H9 (cell line): Measurements from ENCODE around the gene ENGASE. TPM values are rescaled to one million over a fixed set of nuclear protein-coding genes. Genes with fewer than 3 reads are reported as not detected.

ENCODE experiments used
- DNase-seq: peaks from one replicate; pipeline ENCODE4 v3.0.0-alpha.2; 2017
- H2AFZ ChIP-seq: one replicate; pipeline ENCODE4 v1.6.1; 2013; ENCODE audit warnings: mild to moderate bottlenecking, low read length, control low read depth, moderate library complexity
- H2AK5ac ChIP-seq: 2 replicates; pipeline ENCODE4 v1.6.1; 2013; ENCODE audit warnings: low read length, control low read depth, mixed read lengths; ENCODE audit not compliant: insufficient read length
- H2BK120ac ChIP-seq: one replicate; pipeline ENCODE4 v1.6.1; 2013; ENCODE audit warnings: low read depth, mild to moderate bottlenecking, low read length, control low read depth, inconsistent platforms; ENCODE audit not compliant: poor library complexity, severe bottlenecking
- H2BK12ac ChIP-seq: 2 replicates; pipeline ENCODE4 v1.6.1; 2013; ENCODE audit warnings: low read length, control low read depth, mixed read lengths, low read depth; ENCODE audit not compliant: insufficient read length
- H2BK15ac ChIP-seq: 2 replicates; pipeline ENCODE4 v1.6.1; 2013; ENCODE audit warnings: low read depth, low read length, control low read depth
- H2BK20ac ChIP-seq: one replicate; pipeline ENCODE4 v1.6.1; 2013; ENCODE audit warnings: low read depth, mild to moderate bottlenecking, low read length, control low read depth, inconsistent platforms; ENCODE audit not compliant: poor library complexity, severe bottlenecking
- H2BK5ac ChIP-seq: 2 replicates; pipeline ENCODE4 v1.6.1; 2013; ENCODE audit warnings: low read length, control low read depth, mixed read lengths; ENCODE audit not compliant: insufficient read length
- H3K14ac ChIP-seq: 2 replicates; pipeline ENCODE4 v1.6.1; 2013; ENCODE audit warnings: low read length, control low read depth; ENCODE audit not compliant: insufficient read depth
- H3K18ac ChIP-seq: 2 replicates; pipeline ENCODE4 v1.6.1; 2013; ENCODE audit warnings: low read depth, mild to moderate bottlenecking, mixed read lengths, low read length, control low read depth; ENCODE audit not compliant: insufficient read length
- H3K23ac ChIP-seq: 2 replicates; pipeline ENCODE4 v1.6.1; 2013; ENCODE audit warnings: low read length, control low read depth, mixed read lengths, low read depth; ENCODE audit not compliant: insufficient read length
- H3K23me2 ChIP-seq: 2 replicates; pipeline ENCODE4 v1.6.1; 2013; ENCODE audit warnings: low read depth, mild to moderate bottlenecking, mixed read lengths, low read length, control low read depth; ENCODE audit not compliant: insufficient read length, poor library complexity, severe bottlenecking
- H3K27ac ChIP-seq: 2 replicates; pipeline ENCODE4 v1.5.1; 2013; ENCODE audit warnings: low read length, control low read depth, mixed read lengths, low read depth; ENCODE audit not compliant: insufficient read length
- H3K27me3 ChIP-seq: 2 replicates; pipeline ENCODE4 v1.6.1; 2013; ENCODE audit warnings: low read length, control low read depth, inconsistent platforms; ENCODE audit not compliant: insufficient read depth
- H3K4ac ChIP-seq: 2 replicates; pipeline ENCODE4 v1.6.1; 2013; ENCODE audit warnings: low read depth, mild to moderate bottlenecking, control low read depth, inconsistent platforms, low read length, moderate library complexity
- H3K4me1 ChIP-seq: 2 replicates; pipeline ENCODE4 v1.6.1; 2013; ENCODE audit warnings: low read length, control low read depth, inconsistent platforms; ENCODE audit not compliant: insufficient read depth
- H3K4me2 ChIP-seq: 2 replicates; pipeline ENCODE4 v1.6.1; 2013; ENCODE audit warnings: low read length, control low read depth, mixed read lengths; ENCODE audit not compliant: insufficient read length, insufficient read depth
- H3K56ac ChIP-seq: 2 replicates; pipeline ENCODE4 v1.6.1; 2013; ENCODE audit warnings: low read depth, mild to moderate bottlenecking, mixed read lengths, low read length, control low read depth; ENCODE audit not compliant: insufficient read length
- H3K79me1 ChIP-seq: 2 replicates; pipeline ENCODE4 v1.6.1; 2013; ENCODE audit warnings: low read depth, mild to moderate bottlenecking, moderate library complexity, low read length, control low read depth, inconsistent platforms; ENCODE audit not compliant: insufficient read depth, poor library complexity, severe bottlenecking
- H3K79me2 ChIP-seq: 2 replicates; pipeline ENCODE4 v1.6.1; 2013; ENCODE audit warnings: low read length, control low read depth, inconsistent platforms; ENCODE audit not compliant: insufficient read depth
- H3K9ac ChIP-seq: 2 replicates; pipeline ENCODE4 v1.6.1; 2013; ENCODE audit warnings: low read length, control low read depth, mixed read lengths; ENCODE audit not compliant: insufficient read length; ENCODE audit errors: extremely low read depth
- H3K9me3 ChIP-seq: one replicate; pipeline ENCODE4 v1.6.1; 2013; ENCODE audit warnings: low read depth, low read length, inconsistent platforms; ENCODE audit not compliant: control insufficient read depth
- H3T11ph ChIP-seq: one replicate; pipeline ENCODE4 v1.6.1; 2013; ENCODE audit warnings: mild to moderate bottlenecking, low read length, control low read depth, inconsistent platforms
- H4K20me1 ChIP-seq: one replicate; pipeline ENCODE4 v1.6.1; 2013; ENCODE audit not compliant: control insufficient read depth, insufficient read length, insufficient read depth
- H4K5ac ChIP-seq: 2 replicates; pipeline ENCODE4 v1.6.1; 2013; ENCODE audit warnings: low read depth, mild to moderate bottlenecking, mixed read lengths, low read length, control low read depth; ENCODE audit not compliant: insufficient read length
- H4K8ac ChIP-seq: replicated peaks from 2 replicates; pipeline ENCODE4 v1.6.1; 2013; ENCODE audit warnings: low read length, control low read depth, mixed read lengths, low read depth; ENCODE audit not compliant: insufficient read length
- H4K91ac ChIP-seq: 2 replicates; pipeline ENCODE4 v1.6.1; 2013; ENCODE audit warnings: low read depth, mild to moderate bottlenecking, moderate library complexity, mixed read lengths, low read length, control low read depth; ENCODE audit not compliant: insufficient read length
- H3K27ac Mint-ChIP-seq, 3 experiments: 2 replicates in 2 of 3; 3 replicates in 1 of 3; pipeline ENCODE4 v1.8.0; 2020 to 2021; ENCODE audit warnings: mixed read lengths in 3 of 3, mild to moderate bottlenecking in 1 of 3, moderate library complexity in 1 of 3
- H3K27me3 Mint-ChIP-seq: 2 replicates; pipeline ENCODE4 v1.8.0; 2021; ENCODE audit warnings: low read depth, mild to moderate bottlenecking, moderate library complexity, mixed read lengths
- H3K36me3 Mint-ChIP-seq, 3 experiments: 2 replicates in 2 of 3; 3 replicates in 1 of 3; pipeline ENCODE4 v1.8.0; 2020 to 2021; ENCODE audit warnings: low read depth in 3 of 3, mixed read lengths in 3 of 3; ENCODE audit not compliant: insufficient read depth in 1 of 3
- H3K4me1 Mint-ChIP-seq, 2 experiments: 2 replicates each; pipeline ENCODE4 v1.8.0; 2020; ENCODE audit warnings: mixed read lengths in 2 of 2
- H3K4me3 Mint-ChIP-seq, 2 experiments: 2 replicates in 1 of 2; 3 replicates in 1 of 2; pipeline ENCODE4 v1.8.0; 2020 to 2021; ENCODE audit warnings: mild to moderate bottlenecking in 2 of 2, mixed read lengths in 2 of 2, moderate library complexity in 1 of 2
- H3K9me3 Mint-ChIP-seq, 2 experiments: 2 replicates in 1 of 2; 3 replicates in 1 of 2; pipeline ENCODE4 v1.8.0; 2020; ENCODE audit warnings: mild to moderate bottlenecking in 2 of 2, mixed read lengths in 2 of 2, moderate library complexity in 1 of 2
- WGBS: extraction: QIAGEN DNeasy Blood & Tissue Kit; methylation state at CpG from one replicate; pipeline ENCODE4 v1.1.7; 2013; ENCODE audit warnings: missing lambda C conversion rate, low lambda C conversion rate, mixed read lengths; ENCODE audit not compliant: insufficient read length; ENCODE audit errors: extremely low coverage; 5-methylcytosine and 5-hydroxymethylcytosine counted together
- total RNA-seq: library from RNA; stranded (reverse); gene quantifications from 2 replicates; pipeline ENCODE4 v1.2.1, GENCODE V29; 2021
- TF ChIP-seq, protein P1 (sequence below): fragments of 200-600 bp; sonication (generic); conservative IDR thresholded peaks from 3 replicates; pipeline ENCODE4 v1.8.0; 2021; ENCODE audit warnings: antibody characterized with exemption, mild to moderate bottlenecking

ENGASE gene
- total RNA-seq, 1 experiment from 2014 or later, result 20.6 TPM

- Histone ChIP-seq H3K4me1 (no peaks in the 10 kb centered on the region), H3K27me3 (no peaks in the 10 kb centered on the region), H3K79me2 (no peaks in the 10 kb centered on the region), H3K9ac (no peak overlapping the region), H3K23ac (no peak overlapping the region), H4K5ac (no peak overlapping the region), H3K9me3 (no peaks in the 10 kb centered on the region), H3K79me1 (no peaks in the 10 kb centered on the region), H3K4me2 (no peak overlapping the region), H3K56ac (no peak overlapping the region), H2BK20ac (no peak overlapping the region), H3T11ph (no peak overlapping the region), H2BK12ac (no peak overlapping the region), H3K18ac (no peak overlapping the region), H3K27ac (no peak overlapping the region), H3K4ac (no peak overlapping the region), H2AFZ (no peak overlapping the region), H3K23me2 (no peaks in the 10 kb centered on the region), H2AK5ac (no peak overlapping the region), H4K20me1 (peaks cover 2% of the 10 kb centered on the region), H2BK15ac (no peak overlapping the region), H2BK120ac (no peak overlapping the region), H4K8ac (peak overlapping the region; percentile 1), H4K91ac (no peak overlapping the region), H2BK5ac (no peak overlapping the region), H3K14ac (no peak overlapping the region)
- Mint-ChIP-seq H3K9me3 (peaks cover 4 to 11% of the 10 kb centered on the region in 2 experiments; a peak in 4 of 5 replicates), H3K36me3 (no peaks in the 10 kb centered on the region; a peak in 1 of 7 replicates), H3K27ac (peak overlapping the region in 1 of 3 experiments; percentile 9; a peak in 2 of 7 replicates), H3K4me1 (peaks cover 0 to 14% of the 10 kb centered on the region in 2 experiments; a peak in 2 of 4 replicates), H3K27me3 (peaks cover 77% of the 10 kb centered on the region), H3K4me3 (no peak overlapping the region)
- TF ChIP-seq, protein P1, sequence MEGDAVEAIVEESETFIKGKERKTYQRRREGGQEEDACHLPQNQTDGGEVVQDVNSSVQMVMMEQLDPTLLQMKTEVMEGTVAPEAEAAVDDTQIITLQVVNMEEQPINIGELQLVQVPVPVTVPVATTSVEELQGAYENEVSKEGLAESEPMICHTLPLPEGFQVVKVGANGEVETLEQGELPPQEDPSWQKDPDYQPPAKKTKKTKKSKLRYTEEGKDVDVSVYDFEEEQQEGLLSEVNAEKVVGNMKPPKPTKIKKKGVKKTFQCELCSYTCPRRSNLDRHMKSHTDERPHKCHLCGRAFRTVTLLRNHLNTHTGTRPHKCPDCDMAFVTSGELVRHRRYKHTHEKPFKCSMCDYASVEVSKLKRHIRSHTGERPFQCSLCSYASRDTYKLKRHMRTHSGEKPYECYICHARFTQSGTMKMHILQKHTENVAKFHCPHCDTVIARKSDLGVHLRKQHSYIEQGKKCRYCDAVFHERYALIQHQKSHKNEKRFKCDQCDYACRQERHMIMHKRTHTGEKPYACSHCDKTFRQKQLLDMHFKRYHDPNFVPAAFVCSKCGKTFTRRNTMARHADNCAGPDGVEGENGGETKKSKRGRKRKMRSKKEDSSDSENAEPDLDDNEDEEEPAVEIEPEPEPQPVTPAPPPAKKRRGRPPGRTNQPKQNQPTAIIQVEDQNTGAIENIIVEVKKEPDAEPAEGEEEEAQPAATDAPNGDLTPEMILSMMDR, result peak; percentile 77
- peak; percentile 81 for DNase-seq
- WGBS, result no CpG with 5 or more reads among the region's 13 CpGs
Observed at GRCh38 chr17:79042421-79043190, 32.0 kb upstream of the ENGASE start.
